Measurements from ENCODE around the gene COL20A1.

The COL20A1 gene

GRCh38 chr20:63276956-63277355, 16.0 kb upstream of the COL20A1 start:
- no peak for DNase-seq

- DNase-seq = no peak
Observed at GRCh38 chr20:63277466-63278272, 15.3 kb upstream of the COL20A1 start.

- DNase-seq = no peak
Observed at GRCh38 chr20:63278661-63279060, 14.3 kb upstream of the COL20A1 start.

- DNase-seq = no peak
Observed at GRCh38 chr20:63279931-63280330, 13.1 kb upstream of the COL20A1 start.

GRCh38 chr20:63280371-63280770, 12.6 kb upstream of the COL20A1 start:
- no peak for DNase-seq

- no peak for DNase-seq
Observed at GRCh38 chr20:63280929-63281545, 11.9 kb upstream of the COL20A1 start.

GRCh38 chr20:63281742-63282665, 11.0 kb upstream of the COL20A1 start:
- no peak for DNase-seq

GRCh38 chr20:63282946-63283345, 10.0 kb upstream of the COL20A1 start:
- no peak for DNase-seq

- DNase-seq = no peak
Observed at GRCh38 chr20:63283397-63284082, 9.4 kb upstream of the COL20A1 start.

GRCh38 chr20:63284083-63284440, 8.9 kb upstream of the COL20A1 start:
- DNase-seq = no peak

- DNase-seq = no peak
Observed at GRCh38 chr20:63284544-63284949, 8.4 kb upstream of the COL20A1 start.

- DNase-seq = no peak
Observed at GRCh38 chr20:63284981-63285524, 7.9 kb upstream of the COL20A1 start.

- DNase-seq = no peak
Observed at GRCh38 chr20:63285636-63286615, 7.1 kb upstream of the COL20A1 start.

GRCh38 chr20:63286781-63287696, 5.9 kb upstream of the COL20A1 start:
- no peak for DNase-seq

- no peak for DNase-seq
Observed at GRCh38 chr20:63287697-63288580, 5.0 kb upstream of the COL20A1 start.

GRCh38 chr20:63288581-63289251, 4.3 kb upstream of the COL20A1 start:
- DNase-seq = no peak
